ENCODE results near the gene PET100. TPM values are rescaled to one million over a fixed set of nuclear protein-coding genes. Genes with fewer than 3 reads are reported as not detected.

PET100 gene
- polyA plus RNA-seq, 1 donor from 2014 or later: 105 TPM

- Histone ChIP-seq H3F3A (ENCODE audit: insufficient read depth, low read length, poor library complexity, severe bottlenecking) (no peaks in the 10 kb centered on the region), H3K27ac (ENCODE audit: low read length) (peak within 1 kb of the TSS; percentile 64), H3K79me2 (replicated peaks; ENCODE audit: insufficient read depth, low read length) (peaks cover 8% of the 10 kb centered on the region), H3K9me2 (ENCODE audit: insufficient read depth, low read length) (no peaks in the 10 kb centered on the region), H3K9me3 (ENCODE audit: low read length) (no peaks in the 10 kb centered on the region), H3K4me3 (ENCODE audit: low read length) (peak within 1 kb of the TSS; percentile 100), H3K27me3 (ENCODE audit: insufficient read depth, low read depth, low read length) (no peaks in the 10 kb centered on the region), H2AFZ (ENCODE audit: low read depth, low read length) (peak within 1 kb of the TSS; percentile 56), H3K9ac (ENCODE audit: low read length) (peak within 1 kb of the TSS; percentile 86), H4K20me1 (ENCODE audit: insufficient read depth) (no peaks in the 10 kb centered on the region), H3K4me2 (ENCODE audit: low read length) (peak within 1 kb of the TSS; percentile 11), H3K36me3 (ENCODE audit: insufficient read depth, low read length) (no peaks in the 10 kb centered on the region)
- TF ChIP-seq TAF1 (IDR thresholded peaks at IDR 0.05; ENCODE audit: low read depth) (peak; percentile 70), SMC3 (conservative IDR thresholded peaks at IDR 0.05; ENCODE audit: poor library complexity) (peak; percentile 92), POLR2AphosphoS5 (IDR thresholded peaks at IDR 0.05) (peak; percentile 84), REST (IDR thresholded peaks at IDR 0.05; ENCODE audit: borderline replicate concordance) (peak; percentile 78), EP300 (conservative IDR thresholded peaks at IDR 0.05; ENCODE audit: poor library complexity, severe bottlenecking) (peak; percentile 68), RAD21 (conservative IDR thresholded peaks at IDR 0.05) (peak; percentile 97), MXI1 (conservative IDR thresholded peaks at IDR 0.05; ENCODE audit: poor library complexity, severe bottlenecking) (peak; percentile 73), EZH2 (IDR thresholded peaks at IDR 0.05; ENCODE audit: borderline replicate concordance, insufficient read depth, low read length, poor library complexity, severe bottlenecking) (no peak)
- TF ChIP-seq, protein P1, sequence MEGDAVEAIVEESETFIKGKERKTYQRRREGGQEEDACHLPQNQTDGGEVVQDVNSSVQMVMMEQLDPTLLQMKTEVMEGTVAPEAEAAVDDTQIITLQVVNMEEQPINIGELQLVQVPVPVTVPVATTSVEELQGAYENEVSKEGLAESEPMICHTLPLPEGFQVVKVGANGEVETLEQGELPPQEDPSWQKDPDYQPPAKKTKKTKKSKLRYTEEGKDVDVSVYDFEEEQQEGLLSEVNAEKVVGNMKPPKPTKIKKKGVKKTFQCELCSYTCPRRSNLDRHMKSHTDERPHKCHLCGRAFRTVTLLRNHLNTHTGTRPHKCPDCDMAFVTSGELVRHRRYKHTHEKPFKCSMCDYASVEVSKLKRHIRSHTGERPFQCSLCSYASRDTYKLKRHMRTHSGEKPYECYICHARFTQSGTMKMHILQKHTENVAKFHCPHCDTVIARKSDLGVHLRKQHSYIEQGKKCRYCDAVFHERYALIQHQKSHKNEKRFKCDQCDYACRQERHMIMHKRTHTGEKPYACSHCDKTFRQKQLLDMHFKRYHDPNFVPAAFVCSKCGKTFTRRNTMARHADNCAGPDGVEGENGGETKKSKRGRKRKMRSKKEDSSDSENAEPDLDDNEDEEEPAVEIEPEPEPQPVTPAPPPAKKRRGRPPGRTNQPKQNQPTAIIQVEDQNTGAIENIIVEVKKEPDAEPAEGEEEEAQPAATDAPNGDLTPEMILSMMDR (IDR thresholded peaks at IDR 0.05; ENCODE audit: poor library complexity, severe bottlenecking): peak; percentile 100
Observed at GRCh38 chr19:7680606-7681339, 51.2 kb downstream of the PET100 start, which contains the start of gene TRAPPC5. Gene TRAPPC5 (plus strand): TSS chr19:7680833. CDS start chr19:7682254, 1,421 bp downstream.

Small RNA genes within 50 kb of the gene (small RNA-seq; reads per million reads assigned to genes)
- gene MIR6792: 0 to 1.1 (median 0.16) reads per million in 3 experiments

Other genes starting within 250 kb of the PET100 start
- 1.2 and 1.3 TPM in 2 replicates for gene PEX11G, start 140.8 kb upstream of the PET100 start, polyA plus RNA-seq
- 14.6 and 22.0 TPM in 2 replicates for gene ZNF358, start 113.7 kb upstream of the PET100 start, polyA plus RNA-seq
- gene MCOLN1, start 107.2 kb upstream of the PET100 start, polyA plus RNA-seq: 16.9 and 20.6 TPM in 2 replicates
- 10.8 and 25.0 TPM in 2 replicates for gene PNPLA6, start 94.1 kb upstream of the PET100 start, polyA plus RNA-seq
- 17.0 and 22.5 TPM in 2 replicates for gene CAMSAP3, start 33.9 kb upstream of the PET100 start, polyA plus RNA-seq
- gene XAB2, start 248 bp upstream of the PET100 start, polyA plus RNA-seq: 19.6 and 20.8 TPM in 2 replicates
- gene PCP2, start 3.9 kb downstream of the PET100 start, polyA plus RNA-seq: not detected in 2 replicates
- gene STXBP2, start 7.3 kb downstream of the PET100 start, polyA plus RNA-seq: 1.7 and 7.8 TPM in 2 replicates
- gene RETN, start 39.3 kb downstream of the PET100 start, polyA plus RNA-seq: not detected in 2 replicates
- 0.22 TPM in 1 of 2 replicates, not detected in the other for gene MCEMP1, start 47.3 kb downstream of the PET100 start, polyA plus RNA-seq
- gene TRAPPC5, start 51.0 kb downstream of the PET100 start, polyA plus RNA-seq: 88.5 and 113 TPM in 2 replicates
- not detected in 2 replicates for gene FCER2, start 72.3 kb downstream of the PET100 start, polyA plus RNA-seq
- not detected in 2 replicates for gene CLEC4G, start 102.3 kb downstream of the PET100 start, polyA plus RNA-seq
- not detected in 2 replicates for gene CD209, start 117.7 kb downstream of the PET100 start, polyA plus RNA-seq
- gene CLEC4M, start 133.4 kb downstream of the PET100 start, polyA plus RNA-seq: not detected in 2 replicates
- gene EVI5L, start 200.4 kb downstream of the PET100 start, polyA plus RNA-seq: 50.6 and 65.1 TPM in 2 replicates
- 2.5 and 2.7 TPM in 2 replicates for gene PRR36, start 244.6 kb downstream of the PET100 start, polyA plus RNA-seq

Data from neural cell (in vitro differentiated cells).